Suprapubic skin (tissue), 4 donors: ENCODE measurements around the gene COL20A1. TPM values are rescaled to one million over a fixed set of nuclear protein-coding genes. Genes with fewer than 3 reads are reported as not detected.

Source experiments
- DNase-seq, 2 donors: peaks; one replicate each; pipeline ENCODE4 v3.0.0-alpha.2; 2019; ENCODE audit warnings: low spot score in 2 of 2
- H3K27ac ChIP-seq: fragments of 200-600 bp; sonication (generic); one replicate; pipeline ENCODE4 v1.5.1; 2019
- H3K27me3 ChIP-seq: fragments of 200-600 bp; sonication (generic); one replicate; pipeline ENCODE4 v1.5.1; 2019
- H3K36me3 ChIP-seq: fragments of 200-600 bp; sonication (generic); one replicate; pipeline ENCODE4 v1.5.1; 2019
- H3K4me1 ChIP-seq: fragments of 200-600 bp; sonication (generic); one replicate; pipeline ENCODE4 v1.5.1; 2019
- H3K4me3 ChIP-seq: fragments of 200-600 bp; sonication (generic); one replicate; pipeline ENCODE4 v1.5.1; 2019; ENCODE audit warnings: mild to moderate bottlenecking
- H3K9me3 ChIP-seq: fragments of 200-600 bp; sonication (generic); one replicate; pipeline ENCODE4 v1.5.1; 2019
- EP300 ChIP-seq: sonication (generic); formaldehyde crosslinking; IDR thresholded peaks from one replicate; pipeline ENCODE4 v1.6.1; 2017; ENCODE audit warnings: antibody characterized with exemption
- POLR2A ChIP-seq, 2 donors: fragments of 450-650 bp; IDR thresholded peaks; one replicate each; pipeline ENCODE4 v1.6.1; 2017; ENCODE audit warnings: antibody characterized with exemption in 2 of 2, mild to moderate bottlenecking in 2 of 2, moderate library complexity in 2 of 2
- POLR2AphosphoS5 ChIP-seq, 3 donors: sonication (generic); formaldehyde crosslinking; IDR thresholded peaks; one replicate each; pipeline ENCODE4 v1.6.1; 2017; ENCODE audit warnings: antibody characterized with exemption in 3 of 3
- WGBS: methylation state at CpG from one replicate; pipeline ENCODE4 v1.1.5; 2018; 5-methylcytosine and 5-hydroxymethylcytosine counted together
- total RNA-seq, 4 donors: library from RNA; depleted of rRNA; stranded (reverse); fragments of >200 nt; gene quantifications; one replicate each; pipeline ENCODE4 v1.1.0, GENCODE V29; 2016
- TF ChIP-seq, protein P1 (sequence below), 2 donors: fragments of 200-600 bp in 1 of 2; fragments of 450-650 bp in 1 of 2; sonication (generic) in 1 of 2; IDR thresholded peaks; one replicate each; pipeline ENCODE4 v1.5.1; 2016 to 2019; ENCODE audit warnings: antibody characterized with exemption in 2 of 2, mild to moderate bottlenecking in 1 of 2, moderate library complexity in 1 of 2

The COL20A1 gene
- total RNA-seq, 4 donors from 2014 or later: not detected

DNA sequence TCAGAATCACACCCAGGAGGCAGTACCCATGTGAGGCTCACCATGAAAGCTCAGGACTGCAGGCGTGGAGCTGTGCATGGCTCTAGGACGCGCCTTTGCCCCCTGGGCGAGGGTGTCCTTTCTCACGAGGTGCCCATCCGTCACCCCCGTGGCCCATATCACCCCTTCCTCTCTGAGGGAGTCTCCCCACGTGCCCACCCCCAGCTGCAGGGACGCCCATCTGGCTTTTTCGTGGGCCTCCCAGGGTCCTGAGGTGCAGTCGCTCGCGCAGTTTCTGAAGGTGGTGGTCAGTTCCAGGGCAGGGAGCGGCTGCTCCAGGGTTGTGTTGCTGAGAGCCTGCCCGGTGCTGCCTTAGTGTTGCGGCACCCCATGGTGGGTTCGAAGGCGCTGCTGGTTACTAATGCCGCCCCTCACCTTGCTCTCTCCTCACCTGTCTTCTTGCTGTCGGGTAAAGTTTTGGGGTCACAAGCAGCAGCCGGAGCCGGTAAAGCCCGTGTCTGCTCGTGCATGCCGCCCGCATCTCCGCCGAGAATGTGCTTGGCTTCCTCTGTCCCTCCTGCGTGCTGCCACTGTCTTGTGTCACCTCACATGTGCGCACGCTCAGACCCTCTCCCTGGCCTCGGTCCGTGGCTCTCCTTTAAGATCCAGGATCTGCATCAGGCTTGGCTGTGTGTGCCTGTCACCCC, 9.4 kb upstream of the COL20A1 start:
- H3K27me3 ChIP-seq: no peaks in the 10 kb centered on the region
- no peak for DNase-seq
- TF ChIP-seq, protein P1, sequence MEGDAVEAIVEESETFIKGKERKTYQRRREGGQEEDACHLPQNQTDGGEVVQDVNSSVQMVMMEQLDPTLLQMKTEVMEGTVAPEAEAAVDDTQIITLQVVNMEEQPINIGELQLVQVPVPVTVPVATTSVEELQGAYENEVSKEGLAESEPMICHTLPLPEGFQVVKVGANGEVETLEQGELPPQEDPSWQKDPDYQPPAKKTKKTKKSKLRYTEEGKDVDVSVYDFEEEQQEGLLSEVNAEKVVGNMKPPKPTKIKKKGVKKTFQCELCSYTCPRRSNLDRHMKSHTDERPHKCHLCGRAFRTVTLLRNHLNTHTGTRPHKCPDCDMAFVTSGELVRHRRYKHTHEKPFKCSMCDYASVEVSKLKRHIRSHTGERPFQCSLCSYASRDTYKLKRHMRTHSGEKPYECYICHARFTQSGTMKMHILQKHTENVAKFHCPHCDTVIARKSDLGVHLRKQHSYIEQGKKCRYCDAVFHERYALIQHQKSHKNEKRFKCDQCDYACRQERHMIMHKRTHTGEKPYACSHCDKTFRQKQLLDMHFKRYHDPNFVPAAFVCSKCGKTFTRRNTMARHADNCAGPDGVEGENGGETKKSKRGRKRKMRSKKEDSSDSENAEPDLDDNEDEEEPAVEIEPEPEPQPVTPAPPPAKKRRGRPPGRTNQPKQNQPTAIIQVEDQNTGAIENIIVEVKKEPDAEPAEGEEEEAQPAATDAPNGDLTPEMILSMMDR (IDR thresholded peaks at IDR 0.05): no peak
- no peak for TF ChIP-seq POLR2A (IDR thresholded peaks at IDR 0.05)
- no peak for TF ChIP-seq POLR2AphosphoS5 (IDR thresholded peaks at IDR 0.05)
- TF ChIP-seq EP300: no peak
- no peaks in the 10 kb centered on the region for H3K4me1 ChIP-seq
- H3K27ac ChIP-seq: no peak overlapping the region
- no peak overlapping the region for H3K4me3 ChIP-seq
- peaks cover 98% of the 10 kb centered on the region for H3K36me3 ChIP-seq
- WGBS: 91% methylated on average over 22 of the region's 33 CpGs
- H3K9me3 ChIP-seq: no peaks in the 10 kb centered on the region

DNA sequence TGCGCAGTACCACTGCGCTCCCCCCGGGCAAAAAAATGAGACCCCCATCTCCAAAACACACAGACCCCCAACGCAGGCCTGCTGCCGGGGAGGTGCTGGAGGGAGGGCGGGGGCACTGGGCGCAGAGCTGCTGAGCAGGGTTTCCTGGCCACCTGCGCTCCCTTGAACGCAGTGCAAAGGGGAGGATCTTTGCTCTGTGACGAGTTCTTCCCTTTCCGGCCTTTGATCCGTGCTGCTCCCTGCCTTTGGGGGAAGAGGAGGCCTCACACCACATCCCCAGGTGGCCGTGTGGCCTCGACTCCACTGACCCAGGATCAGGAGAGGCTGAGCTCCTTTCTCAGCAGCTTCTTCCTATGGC, 8.9 kb upstream of the COL20A1 start:
- 81% methylated on average over 12 of the region's 14 CpGs for WGBS
- Histone ChIP-seq H3K4me1 (no peaks in the 10 kb centered on the region), H3K27me3 (no peaks in the 10 kb centered on the region), H3K4me3 (no peak overlapping the region), H3K27ac (no peak overlapping the region), H3K36me3 (peaks cover 98% of the 10 kb centered on the region), H3K9me3 (no peaks in the 10 kb centered on the region)
- TF ChIP-seq POLR2A (IDR thresholded peaks at IDR 0.05) (no peak), EP300 (no peak), POLR2AphosphoS5 (IDR thresholded peaks at IDR 0.05) (no peak)
- TF ChIP-seq, protein P1 (IDR thresholded peaks at IDR 0.05): no peak
- no peak for DNase-seq

DNA sequence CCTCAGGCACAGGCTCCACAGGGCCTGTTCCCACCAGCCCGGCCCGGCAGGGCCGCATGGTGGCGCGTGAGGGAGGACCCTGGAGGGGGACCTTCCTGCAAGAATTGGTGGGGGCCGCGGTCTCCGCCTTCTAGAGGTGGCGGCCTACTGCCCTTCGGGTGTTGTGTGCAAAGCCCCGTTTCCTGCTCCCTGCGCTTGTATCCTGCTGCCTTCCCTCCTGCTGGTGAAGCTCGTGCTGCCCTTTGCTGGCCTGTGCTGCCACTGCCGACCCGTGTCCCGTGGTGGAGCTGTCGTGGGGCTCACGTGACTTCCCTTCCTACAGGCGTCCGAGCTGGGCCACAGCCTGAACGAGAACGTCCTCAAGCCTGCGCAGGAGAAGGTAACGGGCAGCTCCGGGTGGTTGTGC, 8.4 kb upstream of the COL20A1 start:
- WGBS: 87% methylated on average over 9 of the region's 25 CpGs
- no peak overlapping the region for H3K4me3 ChIP-seq
- H3K27me3 ChIP-seq: no peaks in the 10 kb centered on the region
- no peak for DNase-seq
- H3K27ac ChIP-seq: no peak overlapping the region
- TF ChIP-seq, protein P1 (IDR thresholded peaks at IDR 0.05): no peak
- no peak for TF ChIP-seq POLR2A (IDR thresholded peaks at IDR 0.05)
- no peak for TF ChIP-seq EP300
- no peak for TF ChIP-seq POLR2AphosphoS5 (IDR thresholded peaks at IDR 0.05)
- H3K4me1 ChIP-seq: no peaks in the 10 kb centered on the region
- H3K36me3 ChIP-seq: peaks cover 96% of the 10 kb centered on the region
- no peaks in the 10 kb centered on the region for H3K9me3 ChIP-seq

DNA sequence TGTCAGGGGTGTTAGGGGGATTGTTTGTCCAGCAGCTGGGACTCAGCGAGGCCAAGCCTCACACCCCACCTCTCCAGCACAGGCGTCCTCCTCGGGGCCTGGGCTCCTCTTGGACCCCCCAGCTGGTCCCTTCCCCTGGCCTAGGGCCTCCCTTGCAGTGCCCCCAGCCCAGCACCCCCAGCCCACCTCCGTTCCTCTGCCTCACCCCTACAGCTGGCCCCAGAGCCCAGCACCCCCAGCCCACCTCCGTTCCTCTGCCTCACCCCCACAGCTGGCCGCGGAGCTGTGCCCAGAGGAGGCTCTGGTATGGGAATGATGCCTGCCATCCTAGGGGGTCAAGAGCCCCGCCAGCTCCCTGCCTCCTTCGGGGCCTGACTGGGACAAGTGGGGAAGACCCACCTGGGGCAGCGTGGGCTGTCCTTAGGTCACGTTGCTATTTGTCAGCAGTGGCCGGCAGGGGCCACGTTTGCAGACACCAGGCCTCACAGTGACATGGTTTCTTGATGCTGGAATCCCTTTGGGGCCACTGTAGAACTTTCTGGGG, 7.9 kb upstream of the COL20A1 start:
- H3K4me1 ChIP-seq: peaks cover under 1% of the 10 kb centered on the region
- H3K36me3 ChIP-seq: peaks cover 91% of the 10 kb centered on the region
- no peak overlapping the region for H3K4me3 ChIP-seq
- TF ChIP-seq POLR2AphosphoS5 (IDR thresholded peaks at IDR 0.05): no peak
- TF ChIP-seq, protein P1 (IDR thresholded peaks at IDR 0.05): no peak
- TF ChIP-seq EP300: no peak
- TF ChIP-seq POLR2A (IDR thresholded peaks at IDR 0.05): no peak
- no peaks in the 10 kb centered on the region for H3K9me3 ChIP-seq
- H3K27me3 ChIP-seq: no peaks in the 10 kb centered on the region
- DNase-seq: no peak
- WGBS: 79% methylated on average over 13 of the region's 13 CpGs
- H3K27ac ChIP-seq: no peak overlapping the region

DNA sequence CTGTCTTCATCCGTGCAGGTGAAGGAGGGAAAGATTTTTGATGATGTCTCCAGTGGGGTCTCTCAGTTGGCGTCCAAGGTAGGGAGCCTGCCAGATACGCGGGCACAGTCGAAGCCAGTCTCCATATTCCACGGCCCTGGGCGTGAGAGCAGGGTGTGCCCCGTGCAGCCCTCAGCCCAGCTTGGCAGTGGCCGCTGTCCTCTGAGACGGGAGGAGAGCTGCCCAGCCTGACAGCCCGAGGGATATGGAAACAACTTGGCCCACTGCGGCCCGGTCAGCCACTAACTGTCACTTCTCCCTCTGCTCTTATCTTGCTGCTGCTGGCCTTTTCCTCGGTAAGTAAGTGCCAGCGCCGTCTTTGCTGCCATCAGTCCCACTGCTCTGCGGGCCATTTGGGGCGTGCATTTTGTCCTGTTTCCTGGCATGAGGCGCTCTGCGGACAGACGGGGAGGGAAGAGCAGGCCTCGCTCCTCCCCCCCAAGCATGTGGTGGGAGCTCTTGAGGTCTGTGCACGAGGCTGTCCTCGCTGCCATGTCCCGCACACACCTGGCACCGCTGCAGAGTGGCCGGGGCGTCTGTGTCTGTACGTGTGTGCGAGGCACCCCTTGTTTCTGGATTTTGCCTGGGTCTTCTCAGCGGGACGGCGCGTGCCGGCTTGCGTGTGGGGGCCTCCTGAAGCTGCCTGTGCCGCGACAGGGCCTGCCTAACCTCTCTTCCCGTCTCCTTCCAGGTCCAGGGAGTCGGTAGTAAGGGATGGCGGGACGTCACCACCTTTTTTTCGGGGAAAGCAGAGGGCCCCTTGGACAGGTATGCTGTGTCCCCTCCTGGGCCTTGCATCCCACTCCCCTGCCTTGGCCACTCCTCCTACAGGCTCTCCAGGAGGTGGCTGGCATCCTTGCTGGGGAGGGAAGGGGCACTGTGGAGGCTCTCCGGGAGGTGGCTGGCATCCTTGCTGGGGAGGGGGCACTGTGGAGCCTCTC, 7.1 kb upstream of the COL20A1 start:
- peaks cover 83% of the 10 kb centered on the region for H3K36me3 ChIP-seq
- H3K27ac ChIP-seq: no peak overlapping the region
- DNase-seq: no peak
- no peak overlapping the region for H3K4me3 ChIP-seq
- no peak for TF ChIP-seq POLR2AphosphoS5 (IDR thresholded peaks at IDR 0.05)
- TF ChIP-seq EP300: no peak
- TF ChIP-seq, protein P1 (IDR thresholded peaks at IDR 0.05): no peak
- TF ChIP-seq POLR2A (IDR thresholded peaks at IDR 0.05): no peak
- WGBS: 92% methylated on average over 41 of the region's 44 CpGs
- H3K27me3 ChIP-seq: no peaks in the 10 kb centered on the region
- no peaks in the 10 kb centered on the region for H3K9me3 ChIP-seq
- peaks cover 4% of the 10 kb centered on the region for H3K4me1 ChIP-seq
